NCI-H2029 (cell line): ENCODE data around the gene RAPH1.

Experiments used
- DNase-seq: peaks from one replicate; lab custom pipeline; 2025; lab: John Stamatoyannopoulos, UW

Gene RAPH1

GRCh38 chr2:203535078-203535783 lies at the start of gene RAPH1:
Gene RAPH1 (minus strand): TSS chr2:203535301. CDS start chr2:203495353, 39,948 bp downstream.
- DNase-seq, result peak; percentile 69

- peak; percentile 5 for DNase-seq
Observed at GRCh38 chr2:203584784-203585183, 49.7 kb upstream of the RAPH1 start.

- DNase-seq, result no peak
Observed at GRCh38 chr2:203583701-203584100, 48.6 kb upstream of the RAPH1 start.

GRCh38 chr2:203583084-203583695 lies 48.1 kb upstream of the RAPH1 start:
- DNase-seq, result no peak

GRCh38 chr2:203582468-203582867 lies 47.4 kb upstream of the RAPH1 start:
- DNase-seq, result no peak

GRCh38 chr2:203580844-203581243 lies 45.7 kb upstream of the RAPH1 start:
- DNase-seq, result no peak

- DNase-seq, result no peak
Observed at GRCh38 chr2:203579730-203580129, 44.6 kb upstream of the RAPH1 start.

GRCh38 chr2:203578759-203579643 lies 43.9 kb upstream of the RAPH1 start:
- peak; percentile 92 for DNase-seq

- DNase-seq, result no peak
Observed at GRCh38 chr2:203574824-203575223, 39.7 kb upstream of the RAPH1 start.

GRCh38 chr2:203572316-203572715 lies 37.2 kb upstream of the RAPH1 start:
- DNase-seq, result no peak

- no peak for DNase-seq
Observed at GRCh38 chr2:203569677-203570316, 34.7 kb upstream of the RAPH1 start.

GRCh38 chr2:203567691-203568090 lies 32.6 kb upstream of the RAPH1 start:
- DNase-seq, result no peak

GRCh38 chr2:203566161-203566560 lies 31.1 kb upstream of the RAPH1 start:
- no peak for DNase-seq

- no peak for DNase-seq
Observed at GRCh38 chr2:203565076-203565475, 30.0 kb upstream of the RAPH1 start.

GRCh38 chr2:203562268-203562667 lies 27.2 kb upstream of the RAPH1 start:
- no peak for DNase-seq

- DNase-seq, result no peak
Observed at GRCh38 chr2:203559641-203560040, 24.5 kb upstream of the RAPH1 start.

GRCh38 chr2:203553784-203554183 lies 18.7 kb upstream of the RAPH1 start:
- DNase-seq, result no peak

- DNase-seq, result no peak
Observed at GRCh38 chr2:203551778-203552177, 16.7 kb upstream of the RAPH1 start.

- no peak for DNase-seq
Observed at GRCh38 chr2:203550266-203550665, 15.2 kb upstream of the RAPH1 start.

- DNase-seq, result no peak
Observed at GRCh38 chr2:203549406-203549805, 14.3 kb upstream of the RAPH1 start.

- DNase-seq, result no peak
Observed at GRCh38 chr2:203548887-203549286, 13.8 kb upstream of the RAPH1 start.

GRCh38 chr2:203547356-203547755 lies 12.3 kb upstream of the RAPH1 start:
- no peak for DNase-seq
